ENCODE measurements around the gene ARL17A.
"Not testable (repeated sequence)": the region's sequence is repeated elsewhere in the genome, so short reads cannot be mapped to it uniquely, and the experiment has no call there.

Gene ARL17A

GRCh38 chr17:46559155-46559554 is 20.3 kb downstream of the ARL17A start:
- in situ Hi-C loops (cut with MboI; ENCODE audit: low sequenced_read_pairs), result not testable (repeated sequence)

- in situ Hi-C loops (cut with MboI; ENCODE audit: low sequenced_read_pairs), result not testable (repeated sequence)
Observed at GRCh38 chr17:46548607-46549006, 30.9 kb downstream of the ARL17A start.

- in situ Hi-C loops (cut with MboI; ENCODE audit: low sequenced_read_pairs), result not testable (repeated sequence)
Observed at GRCh38 chr17:46534716-46535115, 44.8 kb downstream of the ARL17A start.

GRCh38 chr17:46512168-46512567 is 67.3 kb downstream of the ARL17A start, which contains the start of gene LRRC37A2:
LRRC37A2 (plus strand) TSS chr17:46512468; CDS start chr17:46512713, 245 bp downstream.
- in situ Hi-C loops (cut with MboI; ENCODE audit: low sequenced_read_pairs), result not testable (repeated sequence)

- in situ Hi-C loops (cut with MboI; ENCODE audit: low sequenced_read_pairs), result not testable (repeated sequence)
Observed at GRCh38 chr17:46505896-46506295, 73.6 kb downstream of the ARL17A start.

- in situ Hi-C loops (cut with MboI; ENCODE audit: low sequenced_read_pairs), result not testable (repeated sequence)
Observed at GRCh38 chr17:46499437-46500139, 79.9 kb downstream of the ARL17A start.

GRCh38 chr17:46492021-46492420 is 87.5 kb downstream of the ARL17A start:
- in situ Hi-C loops (cut with MboI; ENCODE audit: low sequenced_read_pairs), result not testable (repeated sequence)

GRCh38 chr17:46481310-46481709 is 98.2 kb downstream of the ARL17A start:
- in situ Hi-C loops (cut with MboI; ENCODE audit: low sequenced_read_pairs), result not testable (repeated sequence)

- in situ Hi-C loops (cut with MboI; ENCODE audit: low sequenced_read_pairs), result not testable (repeated sequence)
Observed at GRCh38 chr17:46478823-46479222, 100.7 kb downstream of the ARL17A start.

GRCh38 chr17:46475583-46475982 is 103.9 kb downstream of the ARL17A start:
- in situ Hi-C loops (cut with MboI; ENCODE audit: low sequenced_read_pairs), result not testable (repeated sequence)

- in situ Hi-C loops (cut with MboI; ENCODE audit: low sequenced_read_pairs), result not testable (repeated sequence)
Observed at GRCh38 chr17:46474489-46474888, 105.0 kb downstream of the ARL17A start.

GRCh38 chr17:46467618-46468017 is 111.9 kb downstream of the ARL17A start:
- in situ Hi-C loops (cut with MboI; ENCODE audit: low sequenced_read_pairs), result not testable (repeated sequence)
